ENCODE measurements around the gene NCK2. TPM values are rescaled to one million over a fixed set of nuclear protein-coding genes. Genes with fewer than 3 reads are reported as not detected.
A peak's percentile ranks its signal among the peaks of the same experiment; 100 is the strongest.

Gene NCK2
- 39.2 TPM for polyA plus RNA-seq (2013, experiment 1 of 4)
- polyA plus RNA-seq (2013, experiment 2 of 4): 35.7 TPM
- 33.1 TPM for polyA plus RNA-seq (2013, experiment 3 of 4)
- polyA plus RNA-seq (2013, experiment 4 of 4): 38.0 TPM

DNA sequence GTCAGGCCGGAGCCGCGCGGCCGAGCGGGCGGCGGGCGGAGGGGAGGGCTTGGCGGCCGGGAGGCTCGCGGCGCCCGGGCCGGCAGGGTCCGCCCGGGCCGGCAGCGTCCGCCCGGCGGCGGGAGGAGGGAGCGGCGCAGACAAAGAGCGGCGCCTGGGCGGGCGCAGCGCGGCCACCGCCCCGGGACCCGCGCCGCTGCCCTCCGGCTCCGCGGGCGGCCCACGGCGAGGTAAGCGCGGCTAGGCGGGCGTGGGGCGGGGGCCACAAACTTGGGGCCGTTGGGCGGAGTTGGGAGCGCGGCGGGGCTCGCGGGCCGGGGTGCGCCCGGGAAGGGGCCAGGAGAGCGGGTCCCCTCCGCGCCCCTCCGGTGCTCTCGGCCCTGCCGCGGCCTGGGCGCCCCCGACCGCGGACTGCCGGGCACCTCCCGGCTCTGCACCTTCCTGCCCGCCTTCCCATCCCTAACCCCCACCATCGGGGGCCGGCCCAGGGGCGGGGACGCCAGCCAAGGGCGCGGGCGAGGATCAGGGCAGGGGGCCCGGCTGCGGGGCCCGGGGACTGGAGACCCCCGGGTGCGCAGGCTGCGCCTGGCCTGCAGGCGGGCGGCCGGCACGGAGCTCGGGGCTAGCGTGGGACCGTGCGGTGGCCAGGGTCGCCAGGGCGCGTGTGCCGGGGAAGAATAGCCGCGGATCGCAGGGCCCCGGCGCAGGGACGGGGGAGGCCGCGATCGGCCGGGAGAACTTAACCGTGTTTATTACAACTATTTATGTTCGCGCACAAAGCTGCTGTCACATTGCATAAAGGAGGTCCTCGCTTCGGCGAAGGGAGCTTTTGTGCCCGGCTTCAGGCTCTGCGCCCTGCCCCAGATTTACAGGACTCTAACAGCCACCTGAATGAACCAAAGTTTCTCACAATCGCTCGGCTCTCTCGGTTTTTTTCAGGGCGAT is at the start of gene NCK2:
TSS of gene NCK2 (plus strand) at position 4 of the 945 bp plus-strand sequence. CDS start 110,152 bp downstream, outside the sequence.
- Histone ChIP-seq H3K9me3 (ENCODE audit: control insufficient read depth, low read length) (no peaks in the 10 kb centered on the region), H3K4me1 (ENCODE audit: control insufficient read depth, insufficient read depth, low read length) (peaks cover 10% of the 10 kb centered on the region), H3K27me3 (ENCODE audit: control insufficient read depth, insufficient read depth, low read length, poor library complexity, severe bottlenecking) (peaks cover 14% of the 10 kb centered on the region), H3K4me3 (ENCODE audit: insufficient read depth, low read depth, low read length) (peak within 1 kb of the TSS; percentile 71), H3K36me3 (ENCODE audit: control insufficient read depth, insufficient read depth, low read length) (no peaks in the 10 kb centered on the region), H3K27ac (ENCODE audit: insufficient read depth, low read depth, low read length, poor library complexity, severe bottlenecking) (peak within 1 kb of the TSS; percentile 38)
- 1% methylated on average over 119 of the region's 119 CpGs for WGBS, 2 experiments

DNA sequence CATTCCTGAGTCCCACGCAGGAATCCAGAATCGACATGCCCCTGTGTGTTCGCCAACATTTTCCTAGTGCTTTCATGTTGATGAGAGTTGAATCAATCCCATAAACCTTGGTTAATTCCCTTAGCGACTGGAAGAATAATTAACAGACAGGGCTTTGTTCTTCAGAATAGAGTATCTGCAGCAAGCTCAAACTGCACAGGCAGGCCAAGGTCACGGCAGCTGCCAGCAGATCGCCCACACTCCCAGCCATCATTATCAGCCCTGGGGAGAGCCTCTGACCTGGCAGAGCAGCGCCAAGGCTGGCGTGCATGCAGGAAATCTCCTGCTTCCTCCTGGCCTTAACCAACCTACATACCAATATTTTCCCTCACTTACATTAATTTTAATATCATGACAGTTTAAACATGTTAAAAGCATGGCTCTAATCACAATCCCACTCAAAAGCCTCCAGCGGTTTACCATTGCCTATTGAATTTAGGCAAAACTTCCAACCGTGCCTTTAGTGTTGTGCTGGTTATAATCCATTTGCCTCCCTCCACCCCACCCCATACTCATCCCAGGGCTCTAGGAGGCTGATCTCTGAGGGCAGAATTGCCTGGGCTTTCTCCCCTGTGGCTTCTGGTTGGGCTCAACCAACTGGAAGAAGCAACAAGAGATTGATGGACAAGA is 46.8 kb upstream of the NCK2 start:
- 91 to 92% methylated on average over 10 of the region's 10 CpGs for WGBS, 2 experiments
- no peak overlapping the region for H3K27ac ChIP-seq (ENCODE audit: insufficient read depth, low read depth, low read length, poor library complexity, severe bottlenecking)
- no peaks in the 10 kb centered on the region for H3K36me3 ChIP-seq (ENCODE audit: control insufficient read depth, insufficient read depth, low read length)
- peaks cover 6% of the 10 kb centered on the region for H3K4me1 ChIP-seq (ENCODE audit: control insufficient read depth, insufficient read depth, low read length)
- H3K9me3 ChIP-seq (ENCODE audit: control insufficient read depth, low read length): no peaks in the 10 kb centered on the region
- no peaks in the 10 kb centered on the region for H3K27me3 ChIP-seq (ENCODE audit: control insufficient read depth, insufficient read depth, low read length, poor library complexity, severe bottlenecking)
- H3K4me3 ChIP-seq (ENCODE audit: insufficient read depth, low read depth, low read length): no peak overlapping the region

DNA sequence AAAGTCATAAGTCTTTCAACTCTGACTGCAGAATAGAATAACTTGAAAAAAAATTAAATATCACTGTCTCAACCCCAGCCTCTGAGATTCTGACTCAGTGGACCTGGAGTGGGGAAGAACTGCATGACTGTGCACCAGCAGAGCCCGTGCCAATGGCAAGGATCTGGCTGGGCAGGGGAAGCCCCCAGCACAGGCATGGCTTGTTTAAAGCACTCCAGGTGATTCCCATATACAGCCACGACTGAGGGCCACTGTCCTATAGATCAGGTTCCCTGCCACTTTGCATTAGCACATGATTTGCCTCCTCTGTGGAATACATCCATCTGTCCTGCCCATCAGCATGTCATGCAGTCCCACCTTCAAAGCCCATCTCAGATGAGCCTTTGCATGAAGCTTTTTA is 45.9 kb upstream of the NCK2 start:
- Histone ChIP-seq H3K27me3 (ENCODE audit: control insufficient read depth, insufficient read depth, low read length, poor library complexity, severe bottlenecking) (no peaks in the 10 kb centered on the region), H3K36me3 (ENCODE audit: control insufficient read depth, insufficient read depth, low read length) (no peaks in the 10 kb centered on the region), H3K4me3 (ENCODE audit: insufficient read depth, low read depth, low read length) (no peak overlapping the region), H3K4me1 (ENCODE audit: control insufficient read depth, insufficient read depth, low read length) (peaks cover 6% of the 10 kb centered on the region), H3K27ac (ENCODE audit: insufficient read depth, low read depth, low read length, poor library complexity, severe bottlenecking) (no peak overlapping the region), H3K9me3 (ENCODE audit: control insufficient read depth, low read length) (no peaks in the 10 kb centered on the region)
- 77 to 82% methylated on average over 2 of the region's 2 CpGs for WGBS, 2 experiments

DNA sequence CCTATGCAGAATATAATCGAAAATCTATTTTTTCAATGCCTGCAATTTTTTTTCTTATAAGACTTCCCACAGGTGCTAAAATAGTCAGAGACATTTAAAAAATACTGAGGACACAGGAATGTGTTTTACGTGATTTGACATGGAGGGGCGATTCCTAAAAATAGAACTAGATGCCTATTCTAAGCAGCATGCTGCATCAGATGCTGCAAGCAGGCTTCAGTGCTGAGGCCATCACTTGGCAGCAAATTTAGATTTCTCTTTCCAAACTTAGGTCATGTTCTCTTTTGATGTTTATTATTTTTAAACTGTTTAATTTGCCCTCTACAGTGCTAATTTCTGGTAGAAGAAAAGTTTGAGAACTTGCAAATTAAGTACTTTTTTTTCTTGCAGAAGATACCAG is 43.7 kb upstream of the NCK2 start:
- H3K27ac ChIP-seq (ENCODE audit: insufficient read depth, low read depth, low read length, poor library complexity, severe bottlenecking): no peak overlapping the region
- no peaks in the 10 kb centered on the region for H3K36me3 ChIP-seq (ENCODE audit: control insufficient read depth, insufficient read depth, low read length)
- no peak overlapping the region for H3K4me3 ChIP-seq (ENCODE audit: insufficient read depth, low read depth, low read length)
- H3K9me3 ChIP-seq (ENCODE audit: control insufficient read depth, low read length): no peaks in the 10 kb centered on the region
- WGBS, 2 experiments: 89 to 100% methylated on average over 3 of the region's 3 CpGs
- H3K4me1 ChIP-seq (ENCODE audit: control insufficient read depth, insufficient read depth, low read length): peaks cover 6% of the 10 kb centered on the region
- H3K27me3 ChIP-seq (ENCODE audit: control insufficient read depth, insufficient read depth, low read length, poor library complexity, severe bottlenecking): no peaks in the 10 kb centered on the region

DNA sequence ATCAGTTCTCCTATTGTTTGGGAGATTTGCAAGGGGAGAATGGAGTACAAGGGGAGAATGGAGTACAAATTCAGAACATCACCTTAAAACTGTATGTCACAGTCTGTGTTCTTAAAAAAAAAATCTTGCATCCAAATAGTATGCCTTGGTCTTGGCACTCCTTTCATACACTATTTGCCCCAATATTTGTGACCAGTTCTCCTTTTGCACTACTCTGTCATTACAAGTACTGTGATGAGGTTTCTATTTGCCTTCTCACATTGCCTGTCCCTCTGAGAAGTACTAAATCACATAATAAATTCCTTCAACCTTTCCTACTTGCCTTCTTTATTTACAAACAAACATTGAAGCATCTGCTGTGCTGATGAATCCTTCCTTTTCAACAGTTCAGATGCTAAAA is 36.0 kb upstream of the NCK2 start:
- H3K4me1 ChIP-seq (ENCODE audit: control insufficient read depth, insufficient read depth, low read length): no peaks in the 10 kb centered on the region
- H3K9me3 ChIP-seq (ENCODE audit: control insufficient read depth, low read length): no peaks in the 10 kb centered on the region
- no peak overlapping the region for H3K4me3 ChIP-seq (ENCODE audit: insufficient read depth, low read depth, low read length)
- no peaks in the 10 kb centered on the region for H3K27me3 ChIP-seq (ENCODE audit: control insufficient read depth, insufficient read depth, low read length, poor library complexity, severe bottlenecking)
- no peak overlapping the region for H3K27ac ChIP-seq (ENCODE audit: insufficient read depth, low read depth, low read length, poor library complexity, severe bottlenecking)
- H3K36me3 ChIP-seq (ENCODE audit: control insufficient read depth, insufficient read depth, low read length): no peaks in the 10 kb centered on the region

DNA sequence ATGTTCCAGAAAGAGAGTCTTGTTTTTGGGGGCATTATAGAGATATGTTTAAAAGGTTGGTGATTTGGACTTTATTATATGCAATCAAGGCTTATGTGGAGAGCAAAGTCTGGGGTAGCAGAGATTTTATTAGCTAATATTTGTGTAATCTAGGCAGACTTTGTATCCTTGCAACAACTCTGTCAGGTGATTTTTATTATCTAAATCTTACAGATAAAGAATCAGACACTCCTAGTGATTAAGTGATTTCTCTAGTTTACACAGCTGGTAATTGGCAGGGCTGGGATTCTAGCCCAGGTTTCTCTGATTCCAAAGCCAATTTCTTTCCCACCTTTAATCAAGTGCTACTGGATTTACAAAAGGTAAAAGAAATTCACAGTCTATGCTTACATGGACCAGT is 33.3 kb upstream of the NCK2 start:
- H3K36me3 ChIP-seq (ENCODE audit: control insufficient read depth, insufficient read depth, low read length): no peaks in the 10 kb centered on the region
- H3K27me3 ChIP-seq (ENCODE audit: control insufficient read depth, insufficient read depth, low read length, poor library complexity, severe bottlenecking): no peaks in the 10 kb centered on the region
- H3K4me3 ChIP-seq (ENCODE audit: insufficient read depth, low read depth, low read length): no peak overlapping the region
- no peak overlapping the region for H3K27ac ChIP-seq (ENCODE audit: insufficient read depth, low read depth, low read length, poor library complexity, severe bottlenecking)
- H3K9me3 ChIP-seq (ENCODE audit: control insufficient read depth, low read length): no peaks in the 10 kb centered on the region
- no peaks in the 10 kb centered on the region for H3K4me1 ChIP-seq (ENCODE audit: control insufficient read depth, insufficient read depth, low read length)

DNA sequence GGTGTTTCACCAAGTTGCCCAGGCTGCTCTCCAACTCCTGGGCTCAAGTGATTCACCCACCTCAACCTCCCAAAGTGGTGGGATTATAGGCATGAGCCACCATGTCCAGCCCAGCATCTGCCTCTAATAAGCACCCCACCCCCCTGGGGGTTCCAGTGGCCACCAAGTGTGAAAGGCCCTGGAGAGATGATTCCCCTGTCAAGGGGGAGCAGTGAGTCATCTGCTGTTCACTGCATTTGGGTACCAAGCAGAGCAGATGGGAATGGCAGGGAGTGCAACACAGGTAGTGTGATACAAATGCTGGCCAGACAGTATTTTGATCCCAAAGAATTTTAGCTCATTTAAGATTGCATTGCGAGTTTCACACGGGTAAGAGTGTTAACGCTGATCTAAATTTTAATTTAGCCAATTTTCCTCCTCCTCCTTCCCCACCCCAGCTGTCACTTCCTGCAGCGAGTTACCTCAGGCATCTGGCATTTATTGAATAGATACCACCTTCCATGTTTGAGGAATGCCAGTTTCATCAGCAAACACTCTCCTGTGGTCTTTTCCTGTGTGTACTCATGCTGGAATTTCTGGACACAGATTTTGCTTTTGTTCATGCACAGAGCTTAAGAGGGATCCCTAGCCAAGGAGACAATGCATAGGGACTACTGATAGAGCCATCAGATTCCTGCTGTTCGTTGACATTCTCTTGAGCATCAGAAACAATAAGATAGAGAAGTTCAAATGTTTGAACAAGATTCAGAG is 32.4 kb upstream of the NCK2 start:
- no peak overlapping the region for H3K27ac ChIP-seq (ENCODE audit: insufficient read depth, low read depth, low read length, poor library complexity, severe bottlenecking)
- no peaks in the 10 kb centered on the region for H3K9me3 ChIP-seq (ENCODE audit: control insufficient read depth, low read length)
- H3K27me3 ChIP-seq (ENCODE audit: control insufficient read depth, insufficient read depth, low read length, poor library complexity, severe bottlenecking): no peaks in the 10 kb centered on the region
- no peaks in the 10 kb centered on the region for H3K36me3 ChIP-seq (ENCODE audit: control insufficient read depth, insufficient read depth, low read length)
- 90% methylated on average over 5 of the region's 5 CpGs for WGBS, 2 experiments
- no peak overlapping the region for H3K4me3 ChIP-seq (ENCODE audit: insufficient read depth, low read depth, low read length)
- H3K4me1 ChIP-seq (ENCODE audit: control insufficient read depth, insufficient read depth, low read length): no peaks in the 10 kb centered on the region

DNA sequence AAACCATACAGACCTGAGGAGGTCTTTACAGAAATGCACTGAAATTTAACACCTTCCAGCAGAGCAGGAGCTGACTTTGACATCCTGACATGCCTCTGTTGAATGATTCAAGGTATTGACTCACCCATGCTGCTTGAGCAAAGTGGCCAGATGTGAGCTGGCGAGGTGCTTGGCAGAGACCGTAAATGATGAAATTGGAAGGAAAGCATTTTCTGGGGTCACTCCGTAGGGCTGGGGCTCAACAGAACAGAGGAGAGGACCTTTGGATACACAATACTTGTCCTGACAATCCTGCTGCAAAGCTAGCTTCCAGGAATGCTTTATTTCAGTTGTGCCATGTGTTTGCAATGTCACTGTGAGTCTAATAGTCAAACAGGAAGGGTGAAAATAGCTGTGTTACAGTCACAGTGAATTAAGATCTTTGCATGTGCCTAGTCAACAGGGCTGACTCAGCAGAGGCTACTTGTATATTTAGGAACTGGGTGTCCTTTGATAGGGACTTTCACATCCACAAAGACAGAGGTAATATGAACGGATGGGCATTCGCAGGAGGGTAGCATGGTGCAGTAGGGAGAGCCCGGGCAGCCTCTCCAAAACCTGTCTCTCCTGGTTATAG is 31.6 kb upstream of the NCK2 start:
- no peaks in the 10 kb centered on the region for H3K36me3 ChIP-seq (ENCODE audit: control insufficient read depth, insufficient read depth, low read length)
- H3K4me1 ChIP-seq (ENCODE audit: control insufficient read depth, insufficient read depth, low read length): no peaks in the 10 kb centered on the region
- no peak overlapping the region for H3K27ac ChIP-seq (ENCODE audit: insufficient read depth, low read depth, low read length, poor library complexity, severe bottlenecking)
- H3K9me3 ChIP-seq (ENCODE audit: control insufficient read depth, low read length): no peaks in the 10 kb centered on the region
- H3K27me3 ChIP-seq (ENCODE audit: control insufficient read depth, insufficient read depth, low read length, poor library complexity, severe bottlenecking): no peaks in the 10 kb centered on the region
- H3K4me3 ChIP-seq (ENCODE audit: insufficient read depth, low read depth, low read length): no peak overlapping the region
- 91 to 93% methylated on average over 6 of the region's 6 CpGs for WGBS, 2 experiments

DNA sequence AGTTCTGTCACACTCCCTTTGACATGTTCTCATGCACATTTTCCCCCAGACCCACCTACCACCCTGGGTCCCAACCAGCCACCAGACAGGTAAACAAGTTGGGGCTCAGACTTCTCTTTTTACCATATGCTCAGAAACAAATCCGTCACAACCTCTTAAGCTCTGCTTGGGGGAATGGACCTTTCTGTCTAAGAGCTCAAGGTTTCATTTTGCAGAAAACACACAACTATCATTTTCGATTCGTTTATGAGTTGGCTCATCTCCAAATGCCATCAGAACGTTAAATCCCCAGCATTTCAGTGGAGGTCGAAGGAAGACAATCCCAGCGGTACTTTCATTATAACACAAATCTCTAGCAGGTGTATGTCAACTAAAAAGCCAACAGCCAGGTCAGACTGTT is 30.6 kb upstream of the NCK2 start:
- H3K36me3 ChIP-seq (ENCODE audit: control insufficient read depth, insufficient read depth, low read length): no peaks in the 10 kb centered on the region
- no peaks in the 10 kb centered on the region for H3K4me1 ChIP-seq (ENCODE audit: control insufficient read depth, insufficient read depth, low read length)
- H3K4me3 ChIP-seq (ENCODE audit: insufficient read depth, low read depth, low read length): no peak overlapping the region
- H3K9me3 ChIP-seq (ENCODE audit: control insufficient read depth, low read length): no peaks in the 10 kb centered on the region
- H3K27me3 ChIP-seq (ENCODE audit: control insufficient read depth, insufficient read depth, low read length, poor library complexity, severe bottlenecking): no peaks in the 10 kb centered on the region
- H3K27ac ChIP-seq (ENCODE audit: insufficient read depth, low read depth, low read length, poor library complexity, severe bottlenecking): no peak overlapping the region
- 95 to 96% methylated on average over 6 of the region's 6 CpGs for WGBS, 2 experiments
